Middle frontal gyrus (tissue), 1 donor: ENCODE results near the gene MST1.
A peak's percentile ranks its signal among the peaks of the same experiment; 100 is the strongest.

Source experiments
- DNase-seq: peaks from one replicate; pipeline ENCODE4 v3.0.0-alpha.2; 2015; ENCODE audit warnings: low spot score; ENCODE audit errors: extremely low spot score

MST1 gene

DNA sequence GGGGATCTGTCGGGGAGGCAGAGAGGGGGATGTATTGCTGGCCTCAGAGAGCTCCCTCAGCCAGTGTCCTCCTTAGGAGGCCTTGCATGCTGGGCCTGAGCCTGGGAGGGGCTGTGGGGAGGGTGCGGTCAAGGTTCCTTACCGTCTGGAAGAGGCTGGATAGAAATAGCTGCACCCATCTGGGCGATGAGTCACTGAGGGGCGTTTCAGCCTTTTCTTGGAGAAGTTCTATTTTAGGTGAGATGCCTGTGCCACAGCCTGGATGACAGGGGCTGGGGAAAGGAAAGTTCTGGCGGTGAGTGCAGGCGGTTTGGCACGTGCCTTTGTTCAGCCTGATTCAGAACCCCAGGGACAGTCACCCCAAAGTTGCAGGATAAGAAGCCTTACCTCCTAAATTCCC, 50.8 kb downstream of the MST1 start:
- DNase-seq, result peak; percentile 50

GRCh38 chr3:49636883-49637609, 52.2 kb downstream of the MST1 start:
- peak; percentile 42 for DNase-seq

DNA sequence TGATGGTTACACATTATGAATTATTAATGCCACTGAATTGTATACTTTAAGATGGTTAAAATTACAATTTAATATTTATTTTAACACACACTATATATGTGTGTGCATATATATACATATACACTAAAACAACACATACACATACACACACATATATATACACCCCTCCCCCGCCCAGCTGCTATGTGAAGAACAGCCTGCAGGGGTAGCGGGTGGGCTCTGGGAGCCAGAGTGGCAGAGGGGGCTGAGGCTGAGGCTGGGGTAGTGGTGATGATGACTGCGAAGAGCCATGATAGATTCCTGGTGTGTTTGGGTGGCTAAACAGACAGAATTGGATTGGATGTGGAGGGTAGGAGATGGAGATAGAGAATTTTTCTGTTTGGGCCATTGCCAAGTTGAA, 54.5 kb downstream of the MST1 start:
- no peak for DNase-seq
